A172 (cell line): ENCODE results near the gene SKI. TPM values are rescaled to one million over a fixed set of nuclear protein-coding genes. Genes with fewer than 3 reads are reported as not detected.
"Not testable (repeated sequence)": the region's sequence is repeated elsewhere in the genome, so short reads cannot be mapped to it uniquely, and the experiment has no call there.

Experiments
- DNase-seq: peaks from one replicate; pipeline ENCODE4 v3.0.0-alpha.2; 2015; ENCODE audit warnings: low spot score
- total RNA-seq: library from RNA; depleted of rRNA; stranded (reverse); fragments of >200 nt; shearing (Covaris generic); gene quantifications from 2 replicates; pipeline ENCODE4 v1.2.3, GENCODE V29; 2014

The SKI gene
- total RNA-seq, 1 experiment from 2014 or later = 14.8 TPM

GRCh38 chr1:2259668-2260402 is 31.7 kb downstream of the SKI start:
- DNase-seq = no peak

GRCh38 chr1:2260470-2260869 is 32.4 kb downstream of the SKI start:
- not testable (repeated sequence) for DNase-seq

GRCh38 chr1:2260917-2261316 is 32.8 kb downstream of the SKI start:
- no peak for DNase-seq

GRCh38 chr1:2261476-2262395 is 33.6 kb downstream of the SKI start:
- not testable (repeated sequence) for DNase-seq

- no peak for DNase-seq
Observed at GRCh38 chr1:2266301-2266975, 38.3 kb downstream of the SKI start.

- no peak for DNase-seq
Observed at GRCh38 chr1:2267051-2267830, 39.1 kb downstream of the SKI start.

- DNase-seq = no peak
Observed at GRCh38 chr1:2267862-2268261, 39.7 kb downstream of the SKI start.

DNA sequence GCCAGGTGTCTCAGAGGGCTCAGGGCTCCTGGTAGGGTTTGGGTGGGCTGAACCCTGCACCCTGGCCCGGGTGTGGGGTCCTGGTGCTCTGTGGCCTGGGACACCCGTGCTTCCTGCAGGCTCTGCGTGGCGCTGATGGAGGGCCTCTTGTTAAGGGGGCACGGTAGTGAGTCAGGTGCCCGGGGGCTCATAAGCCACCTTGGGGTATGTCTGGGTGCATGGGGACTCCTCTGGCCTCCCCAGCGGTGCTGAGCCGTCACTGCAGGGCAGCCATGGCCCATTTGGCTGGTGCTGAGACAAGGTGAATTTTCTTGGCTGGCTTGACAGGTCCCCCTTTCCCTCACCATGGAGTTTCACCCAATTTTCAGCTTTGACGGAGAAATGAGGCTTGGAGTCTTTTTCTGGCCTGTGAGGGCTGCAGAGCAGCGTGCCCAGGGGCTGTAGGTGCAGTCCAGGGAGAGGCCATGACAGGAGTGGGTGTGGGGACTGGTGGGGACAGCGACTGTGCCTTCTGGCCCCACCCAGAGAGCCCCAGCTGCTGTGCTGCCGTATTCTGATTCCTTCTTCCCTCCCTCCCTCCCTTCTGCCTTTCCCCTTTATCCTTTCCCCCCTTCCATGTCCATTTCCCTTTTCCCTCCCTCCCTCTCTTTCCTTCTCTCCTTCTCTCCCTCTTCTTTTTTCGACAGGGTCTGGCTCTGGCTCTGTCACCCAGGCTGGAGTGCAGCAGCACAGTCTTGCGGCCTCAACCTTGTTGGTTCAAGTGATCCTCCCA is 40.4 kb downstream of the SKI start:
- DNase-seq = no peak

DNA sequence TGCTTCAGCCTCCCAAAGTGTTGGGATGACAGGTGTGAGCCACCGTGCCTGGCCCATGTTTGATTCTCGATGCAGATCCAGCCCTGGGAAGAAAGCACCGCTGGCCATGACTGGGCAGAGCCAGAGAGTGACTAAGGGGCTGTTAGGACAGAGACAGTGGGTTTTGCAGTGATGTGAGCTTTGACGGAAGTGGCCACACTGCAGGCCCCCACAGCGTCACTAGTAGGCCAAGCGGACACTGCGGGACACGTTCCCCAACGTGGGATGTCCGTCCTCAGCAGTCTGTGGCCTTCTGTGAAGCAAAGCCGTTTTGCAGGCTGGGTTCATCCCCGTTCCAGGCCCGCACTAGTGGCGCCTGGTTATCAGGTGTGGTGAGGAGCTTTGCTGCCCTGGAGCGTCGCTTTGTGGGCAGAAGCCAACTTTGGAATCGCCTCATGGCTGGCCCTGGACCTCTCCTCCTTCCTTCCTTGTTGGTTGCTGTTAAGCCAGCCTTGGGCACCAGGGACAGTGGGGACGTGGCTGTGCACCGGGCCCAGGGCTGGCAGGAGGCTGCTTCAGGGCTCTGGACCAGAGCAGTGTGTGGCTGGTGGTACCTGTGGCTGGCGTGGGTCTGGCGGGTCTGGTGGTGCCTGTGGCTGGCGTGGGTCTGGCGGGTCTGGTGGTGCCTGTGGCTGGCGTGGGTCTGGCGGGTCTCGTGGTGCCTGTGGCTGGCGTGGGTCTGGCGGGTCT is 41.2 kb downstream of the SKI start:
- no peak for DNase-seq

DNA sequence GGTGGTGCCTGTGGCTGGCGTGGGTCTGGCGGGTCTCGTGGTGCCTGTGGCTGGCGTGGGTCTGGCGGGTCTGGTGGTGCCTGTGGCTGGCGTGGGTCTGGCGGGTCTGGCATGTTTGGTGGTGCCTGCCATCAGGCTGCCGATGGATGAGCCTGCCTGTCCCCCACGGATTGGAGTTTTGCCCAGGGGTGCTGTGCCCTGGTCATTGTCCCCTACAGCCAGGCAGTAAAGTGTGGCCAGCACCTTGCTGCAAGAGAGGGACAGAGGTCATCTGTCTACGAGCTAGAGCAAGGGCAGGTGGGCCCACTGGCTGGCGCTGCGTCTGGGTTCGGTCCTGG is 41.8 kb downstream of the SKI start:
- DNase-seq = no peak

DNA sequence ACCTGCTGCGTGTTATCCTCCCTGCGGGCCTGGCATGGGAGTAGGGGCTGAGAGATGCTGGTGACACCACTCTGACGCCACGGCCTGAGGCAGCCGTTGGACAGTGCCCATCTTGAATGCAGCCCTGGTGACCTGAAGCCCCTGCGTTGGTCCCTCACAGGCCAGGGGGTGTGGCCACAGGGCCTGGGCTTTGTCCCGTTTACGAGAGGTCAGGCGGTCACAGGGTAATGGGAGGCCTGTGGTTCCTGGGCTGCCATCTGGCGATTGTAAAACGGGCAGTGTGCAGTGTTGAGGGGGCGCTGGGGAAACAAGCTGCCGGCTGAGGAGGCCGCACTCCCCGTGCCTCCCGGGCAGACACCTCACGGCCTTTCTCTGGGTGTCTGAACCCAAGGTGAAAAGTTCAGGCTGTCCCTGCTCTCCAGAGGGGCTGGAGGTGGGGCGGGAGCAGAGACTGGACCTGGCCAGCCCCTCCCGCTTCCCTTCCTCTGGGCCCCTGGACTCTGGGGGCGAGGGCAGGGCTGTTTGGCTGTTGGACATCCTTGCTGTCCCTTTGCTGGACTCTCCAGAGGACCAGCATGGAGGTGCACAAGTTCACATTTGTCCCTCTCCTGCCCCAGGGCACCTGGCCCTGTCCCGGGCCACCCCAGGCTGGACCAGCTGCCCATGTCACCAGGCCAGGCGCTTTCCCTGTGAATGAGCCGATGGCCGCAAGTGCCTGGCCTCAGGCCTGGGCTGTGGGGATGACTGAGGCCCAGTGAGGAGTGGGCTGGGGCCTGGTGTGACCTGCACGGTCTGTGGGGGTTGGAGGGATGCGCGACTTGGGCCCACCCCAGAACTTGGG is 42.4 kb downstream of the SKI start:
- DNase-seq = no peak

- no peak for DNase-seq
Observed at GRCh38 chr1:2271211-2271721, 43.1 kb downstream of the SKI start.

DNA sequence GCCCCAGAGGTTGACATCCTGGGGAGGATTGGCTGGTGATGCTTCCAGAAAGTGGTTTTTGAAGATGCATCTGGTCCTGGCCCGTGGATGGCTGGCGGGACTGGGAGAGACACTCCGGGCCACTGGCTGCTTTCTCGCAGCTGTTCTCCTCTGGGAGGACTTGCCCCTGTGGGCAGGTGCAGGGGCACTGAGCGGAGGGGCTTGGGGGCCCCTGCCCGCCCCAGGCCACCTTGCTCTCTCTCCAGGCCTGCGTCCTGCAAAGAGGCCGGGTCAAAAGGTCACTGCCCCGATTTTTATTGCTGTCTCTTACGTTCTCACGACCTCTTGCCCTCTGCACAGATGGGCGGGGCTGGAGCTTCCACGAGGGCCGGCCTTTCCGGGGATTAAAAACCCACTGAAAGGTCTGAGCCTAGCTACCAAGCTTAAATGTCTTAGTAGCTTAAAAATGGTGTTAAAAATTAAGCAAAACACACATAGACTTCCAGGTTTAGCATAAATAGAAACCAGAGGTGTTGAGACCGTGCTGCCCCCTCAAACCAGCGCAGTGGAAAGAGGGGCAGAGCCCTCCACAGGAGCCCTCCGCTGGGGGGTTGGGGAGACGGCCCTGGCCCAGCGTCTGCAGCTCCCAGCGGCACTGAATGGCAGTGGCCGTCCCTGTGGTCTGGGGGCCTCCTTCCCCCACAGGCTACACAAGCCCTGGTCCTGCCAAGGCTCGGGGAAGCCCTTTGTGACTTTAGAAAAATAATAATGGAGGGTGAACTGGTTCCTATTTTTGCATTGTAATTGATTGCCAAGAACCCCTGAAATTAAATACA is 43.9 kb downstream of the SKI start:
- DNase-seq = no peak

GRCh38 chr1:2272686-2273400 is 44.7 kb downstream of the SKI start:
- no peak for DNase-seq

DNA sequence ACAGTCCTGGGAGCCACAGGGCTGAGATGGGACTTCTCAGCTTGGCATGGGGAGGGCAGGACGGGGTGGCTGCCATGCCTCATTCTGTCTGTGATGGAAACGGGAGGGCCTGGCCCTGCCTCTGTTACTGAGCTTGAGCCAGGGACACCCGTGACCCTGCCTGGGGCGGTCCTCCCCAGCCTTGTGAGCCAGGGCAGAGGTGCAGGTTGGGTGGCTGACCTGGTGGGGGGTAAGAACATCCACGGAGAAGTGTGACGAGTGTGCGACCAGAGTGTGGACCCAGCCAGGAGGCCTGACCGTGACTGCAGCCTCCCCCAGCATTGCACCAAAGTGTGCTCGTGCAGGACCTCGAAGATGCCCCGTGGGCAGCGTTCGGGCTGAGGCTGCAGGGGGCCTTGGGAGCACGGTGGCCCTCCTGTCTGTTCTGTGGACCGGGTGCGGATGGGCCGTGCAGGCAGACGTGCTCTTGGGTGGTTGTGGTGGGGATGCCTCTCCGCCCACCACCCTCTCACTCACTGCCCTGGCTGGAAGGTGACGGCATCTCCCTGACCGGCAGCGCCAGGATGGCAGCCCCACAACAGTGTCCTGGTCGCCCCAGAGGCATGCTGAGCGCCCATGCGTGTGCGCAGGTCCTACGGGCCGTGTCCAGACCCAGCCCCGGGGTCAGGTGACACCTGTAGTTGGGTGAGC is 45.4 kb downstream of the SKI start:
- DNase-seq = no peak

DNA sequence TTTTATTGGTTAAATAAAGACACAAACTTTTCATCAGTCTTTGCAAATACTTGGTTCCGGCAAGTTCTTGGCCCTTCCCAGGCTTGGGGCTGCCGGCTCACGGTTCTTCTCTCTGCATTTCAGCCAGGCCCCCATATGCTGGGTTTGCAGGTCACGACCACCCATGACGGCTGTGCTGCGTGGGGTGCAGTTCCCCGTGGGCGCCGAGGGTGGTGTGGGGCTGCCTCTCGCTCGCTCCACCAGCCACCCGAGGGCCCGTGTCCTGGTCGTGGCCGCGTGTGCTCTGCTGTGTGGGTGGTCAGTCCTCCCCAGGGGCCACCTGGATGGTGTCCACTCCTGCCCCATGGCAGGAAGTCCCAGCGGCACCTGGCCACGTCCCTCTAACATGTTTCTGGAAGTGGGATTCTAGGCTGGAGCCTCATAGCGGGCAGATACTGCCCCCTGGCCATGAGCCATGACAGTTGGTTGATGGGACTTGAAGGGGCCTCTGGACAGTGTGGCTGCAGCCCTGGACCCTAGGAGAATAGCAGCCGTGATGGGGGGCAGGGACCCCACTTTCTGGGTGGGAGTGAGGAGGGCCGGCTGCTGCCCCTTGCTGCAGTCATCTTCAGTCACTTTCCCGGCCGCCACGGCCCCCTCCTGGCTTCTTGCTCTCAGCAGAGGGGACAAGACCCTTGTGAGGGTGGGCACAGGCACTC is 46.3 kb downstream of the SKI start:
- no peak for DNase-seq
